HG03097 (cell line): Measurements from ENCODE around the gene FIGN.

Experiments
- ATAC-seq: cut with Tn5 transposase; IDR thresholded peaks from one replicate; pipeline ENCODE4 v1.9.1; 2021; ENCODE audit not compliant: unreplicated experiment, low FRiP score

Gene FIGN, protein sequence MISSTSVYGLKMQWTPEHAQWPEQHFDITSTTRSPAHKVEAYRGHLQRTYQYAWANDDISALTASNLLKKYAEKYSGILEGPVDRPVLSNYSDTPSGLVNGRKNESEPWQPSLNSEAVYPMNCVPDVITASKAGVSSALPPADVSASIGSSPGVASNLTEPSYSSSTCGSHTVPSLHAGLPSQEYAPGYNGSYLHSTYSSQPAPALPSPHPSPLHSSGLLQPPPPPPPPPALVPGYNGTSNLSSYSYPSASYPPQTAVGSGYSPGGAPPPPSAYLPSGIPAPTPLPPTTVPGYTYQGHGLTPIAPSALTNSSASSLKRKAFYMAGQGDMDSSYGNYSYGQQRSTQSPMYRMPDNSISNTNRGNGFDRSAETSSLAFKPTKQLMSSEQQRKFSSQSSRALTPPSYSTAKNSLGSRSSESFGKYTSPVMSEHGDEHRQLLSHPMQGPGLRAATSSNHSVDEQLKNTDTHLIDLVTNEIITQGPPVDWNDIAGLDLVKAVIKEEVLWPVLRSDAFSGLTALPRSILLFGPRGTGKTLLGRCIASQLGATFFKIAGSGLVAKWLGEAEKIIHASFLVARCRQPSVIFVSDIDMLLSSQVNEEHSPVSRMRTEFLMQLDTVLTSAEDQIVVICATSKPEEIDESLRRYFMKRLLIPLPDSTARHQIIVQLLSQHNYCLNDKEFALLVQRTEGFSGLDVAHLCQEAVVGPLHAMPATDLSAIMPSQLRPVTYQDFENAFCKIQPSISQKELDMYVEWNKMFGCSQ

DNA sequence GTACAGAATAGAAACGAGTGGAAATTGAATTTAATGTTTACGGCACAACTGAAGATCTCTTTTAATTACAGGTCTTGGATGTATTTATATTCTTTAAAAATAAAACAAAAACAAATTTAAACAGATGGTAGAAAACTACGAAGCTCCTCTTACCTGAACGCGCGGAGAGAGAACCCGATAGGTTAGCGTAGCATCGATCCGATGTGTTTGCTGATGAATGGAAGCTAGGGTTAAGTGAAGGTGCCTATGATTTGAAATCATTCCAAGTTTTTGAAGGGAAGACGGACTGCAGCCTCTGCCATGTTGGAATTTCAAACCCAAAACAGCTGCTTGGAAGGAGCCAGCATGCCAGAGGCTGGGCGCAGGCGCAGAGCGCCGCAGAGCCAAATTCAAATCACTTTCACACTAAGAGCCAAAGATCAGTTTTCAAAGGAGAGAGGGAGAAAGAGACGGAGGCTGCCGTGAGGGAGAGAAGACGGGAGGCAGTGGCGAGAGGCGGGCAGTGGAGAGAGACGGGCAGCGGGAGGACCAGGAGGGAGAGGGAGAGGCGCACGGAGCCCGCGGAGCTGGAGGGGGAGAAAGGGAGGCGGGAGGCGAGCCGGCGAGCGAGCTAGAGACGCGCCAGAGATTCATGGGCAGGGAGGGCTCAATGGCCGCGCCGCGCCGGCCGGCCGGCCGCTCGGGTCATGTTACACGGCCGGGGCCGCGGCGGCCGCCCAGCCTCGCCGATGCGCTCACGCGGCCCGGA is at the start of gene FIGN:
FIGN (minus strand) TSS at position 324 of the 748 bp plus-strand sequence. CDS start 1,081 bp downstream, outside the sequence.
- ATAC-seq: no peak

DNA sequence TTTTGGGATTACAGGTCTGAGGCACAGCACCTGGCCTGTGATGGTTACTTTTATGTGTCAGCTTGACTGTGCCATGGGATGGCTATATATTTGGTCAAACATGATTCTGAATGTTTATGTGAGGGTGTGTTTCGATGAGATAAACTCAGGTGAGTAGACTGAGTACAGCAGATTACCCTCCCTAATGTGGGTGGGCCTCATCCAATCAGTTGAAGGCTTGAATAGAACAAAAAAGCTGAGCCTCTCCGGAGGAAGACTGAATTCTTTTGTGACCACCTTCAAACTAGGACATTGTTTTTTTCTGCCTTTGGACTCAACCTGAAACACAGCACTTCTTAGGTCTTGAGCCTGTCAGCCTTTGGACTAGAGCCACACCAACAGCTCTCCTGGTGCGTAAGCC is 49.4 kb upstream of the FIGN start:
- ATAC-seq: no peak

DNA sequence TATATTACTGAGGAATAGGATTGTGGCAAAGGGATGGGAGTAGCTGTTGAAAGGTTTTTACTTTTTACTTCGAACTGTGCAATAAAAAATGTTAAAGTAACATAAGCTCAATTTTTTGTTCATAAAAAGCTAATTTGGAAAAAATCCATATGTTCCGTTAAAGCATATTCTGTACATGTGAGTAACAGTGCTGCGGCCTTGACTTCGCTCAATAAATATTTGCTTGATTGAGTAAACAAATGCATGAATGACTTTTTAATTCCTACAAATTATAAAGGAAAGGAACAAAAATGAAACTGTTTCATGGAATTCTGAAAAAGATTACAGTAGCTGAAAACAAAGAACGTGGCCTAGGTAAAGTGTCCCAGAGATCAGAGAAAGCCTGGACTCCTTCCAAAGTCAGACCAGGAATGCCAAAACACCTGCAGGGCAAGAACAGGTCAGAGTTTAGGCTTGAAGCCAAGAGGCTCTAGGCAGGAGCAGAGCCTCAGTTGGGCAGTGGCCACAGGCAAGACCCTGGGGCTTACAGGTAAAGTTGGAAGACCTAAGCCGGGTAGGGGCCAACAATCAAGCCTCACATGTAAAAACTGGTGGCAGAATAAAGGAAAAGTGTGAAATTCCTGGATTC is 44.3 kb upstream of the FIGN start:
- ATAC-seq: no peak

DNA sequence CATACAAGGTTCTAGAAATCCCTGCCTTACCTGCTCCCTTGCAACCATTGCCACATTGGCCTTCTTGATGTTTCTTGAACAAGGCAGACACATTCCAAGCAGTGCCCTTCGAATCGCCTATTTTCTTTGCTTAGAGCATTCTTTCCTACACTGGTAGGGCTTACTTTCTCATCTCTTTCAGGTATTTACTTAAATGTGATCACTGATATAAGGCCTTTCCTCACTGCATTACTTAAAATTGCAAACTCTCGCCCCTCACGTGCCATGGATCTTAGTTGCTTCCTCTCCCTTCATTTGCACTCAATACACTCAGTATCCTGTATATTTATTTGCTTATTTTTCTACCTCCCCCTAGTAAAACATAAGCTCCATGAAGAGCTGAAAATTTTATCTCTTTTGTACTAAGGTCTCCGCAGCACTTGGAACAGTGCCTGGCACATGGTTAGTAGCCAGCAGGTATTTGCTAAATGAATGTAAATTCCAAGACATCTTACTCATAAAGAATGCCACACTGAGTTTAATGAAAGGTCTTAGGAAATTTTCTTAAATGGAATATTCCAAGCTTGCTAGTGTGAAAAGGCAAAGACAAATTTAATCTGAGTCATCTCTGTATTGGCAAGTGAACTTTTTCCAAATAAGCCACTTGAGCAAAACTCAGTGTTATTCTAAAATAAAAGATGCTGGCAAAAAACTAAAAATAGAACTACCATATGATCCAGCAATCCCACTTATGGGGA is 42.4 kb upstream of the FIGN start:
- ATAC-seq: no peak

DNA sequence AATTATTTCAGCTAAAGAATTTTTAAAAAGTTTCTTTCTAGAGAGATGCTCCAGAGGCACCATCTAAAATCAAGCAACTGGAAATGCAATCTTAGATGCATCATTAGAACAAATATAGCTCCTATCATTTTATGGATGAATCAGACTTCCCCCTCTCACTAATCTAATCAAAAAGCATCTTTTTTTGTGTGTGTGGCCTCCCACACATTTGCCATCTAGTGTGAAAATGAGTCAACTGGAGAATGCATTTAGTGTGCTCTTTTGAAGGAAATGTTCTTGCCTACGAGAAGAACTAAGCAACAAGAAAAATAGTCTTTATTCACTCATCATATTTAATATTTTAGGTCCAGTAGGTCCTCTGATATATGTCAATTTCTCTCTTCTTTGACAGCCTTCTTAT is 39.5 kb upstream of the FIGN start:
- no peak for ATAC-seq

DNA sequence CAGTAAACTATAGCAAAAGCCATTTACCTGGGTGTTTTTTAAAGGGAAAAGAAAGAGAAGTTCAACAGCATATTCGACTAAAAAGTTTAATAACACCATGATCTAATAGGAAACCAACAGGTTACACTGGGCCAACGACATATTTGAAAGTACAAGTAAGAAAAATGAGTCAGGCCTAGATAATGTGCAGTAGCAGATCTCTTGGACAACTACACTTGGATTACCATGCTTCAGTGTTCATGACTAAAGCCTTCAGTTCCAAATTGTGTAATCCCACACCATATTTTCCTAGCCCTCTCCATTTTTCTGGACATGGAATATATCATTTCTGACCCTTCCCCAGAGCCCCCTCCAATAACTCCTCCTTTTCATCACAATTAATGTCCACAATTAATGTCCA is 39.1 kb upstream of the FIGN start:
- ATAC-seq: no peak

DNA sequence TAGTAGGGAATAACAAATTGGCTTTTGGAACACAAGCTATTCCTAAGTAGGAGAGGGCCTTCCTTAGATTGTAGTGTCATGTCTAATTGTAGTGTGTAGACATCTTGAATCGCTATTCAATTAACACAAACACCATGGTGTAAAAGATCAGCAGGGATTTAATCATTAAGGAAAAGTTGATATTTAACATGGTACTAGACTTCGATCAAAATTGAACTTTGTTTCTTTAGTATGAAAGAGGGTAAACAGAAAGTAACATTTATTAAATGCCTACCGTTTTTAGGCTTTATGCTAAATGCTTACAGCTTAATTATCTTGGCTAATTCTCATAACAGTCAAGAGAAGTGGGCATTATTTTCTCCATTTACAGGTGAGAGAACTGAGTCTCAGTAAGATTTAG is 37.5 kb upstream of the FIGN start:
- ATAC-seq: no peak

DNA sequence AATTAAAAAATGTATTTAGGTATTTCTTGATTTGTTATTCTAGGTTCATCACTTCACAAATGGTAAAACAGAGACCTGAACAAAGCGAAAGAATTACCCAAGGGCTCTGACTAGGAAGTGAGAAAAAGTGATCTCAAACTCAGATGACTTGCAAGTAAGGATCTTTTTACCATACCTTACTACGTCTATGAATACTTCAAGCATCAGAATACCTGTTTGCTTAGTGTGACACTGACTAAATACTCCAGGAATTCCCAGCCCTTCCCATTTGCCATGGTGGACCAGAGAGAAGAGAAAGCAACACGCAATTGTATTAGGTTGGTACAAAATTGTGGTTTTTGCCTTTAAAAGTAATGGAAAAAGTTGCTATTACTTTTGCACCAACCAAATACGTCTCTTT is 35.8 kb upstream of the FIGN start:
- no peak for ATAC-seq

DNA sequence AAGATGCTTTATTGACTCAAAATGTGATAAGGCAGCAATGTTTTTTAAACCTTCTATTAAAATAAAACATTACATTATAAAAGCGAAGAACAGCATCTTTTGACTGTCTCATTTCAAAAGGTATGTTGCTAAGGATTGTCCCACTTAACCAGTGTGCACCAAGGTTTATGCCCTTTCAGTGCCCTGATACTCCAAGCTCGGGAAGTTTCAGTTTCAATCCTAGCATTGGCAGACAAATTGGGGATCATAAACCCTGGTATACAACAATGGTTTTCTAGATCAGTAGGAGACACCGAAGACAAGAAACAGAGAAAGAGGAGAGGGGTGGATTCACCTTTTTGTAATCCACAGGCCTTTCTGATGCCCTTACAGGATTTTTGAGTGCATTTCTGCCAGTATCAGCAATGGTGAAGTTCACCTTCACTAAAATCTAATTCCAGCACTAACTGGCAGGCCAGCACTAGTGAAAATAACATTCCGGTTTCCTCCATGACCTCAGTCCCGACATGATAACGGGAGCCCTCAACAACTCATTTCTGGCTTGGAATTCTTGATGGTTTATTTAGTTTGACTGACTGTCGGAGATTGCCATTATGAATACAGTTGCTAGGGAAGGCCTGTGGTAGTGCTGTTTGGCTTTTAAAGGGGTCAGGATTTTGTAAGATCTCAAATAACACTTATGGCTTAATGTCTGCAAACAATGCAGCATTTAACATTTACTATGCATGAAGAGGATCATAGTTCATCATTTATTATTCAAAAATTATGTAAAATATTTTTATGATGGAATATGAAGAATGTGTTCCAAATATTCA is 33.3 kb upstream of the FIGN start:
- no peak for ATAC-seq

DNA sequence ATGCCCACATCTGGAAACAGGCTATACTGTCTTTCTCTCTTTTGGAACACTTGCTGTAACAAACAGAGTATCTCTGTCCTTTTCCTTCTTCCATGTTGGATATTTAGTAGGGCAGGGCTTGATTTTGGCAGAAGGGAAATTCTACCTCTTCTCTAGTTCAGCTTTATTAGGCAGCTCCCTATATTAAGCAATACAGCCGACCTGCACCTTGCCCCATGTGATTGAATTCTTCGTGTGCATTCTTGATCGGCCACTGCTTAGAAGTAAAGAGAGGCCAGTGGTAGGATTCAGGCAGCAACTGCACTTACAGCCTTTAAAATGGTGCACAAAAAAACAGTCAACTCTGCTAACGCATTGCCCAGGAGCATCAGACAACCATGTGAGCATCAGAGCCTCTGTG is 31.3 kb upstream of the FIGN start:
- ATAC-seq: no peak

DNA sequence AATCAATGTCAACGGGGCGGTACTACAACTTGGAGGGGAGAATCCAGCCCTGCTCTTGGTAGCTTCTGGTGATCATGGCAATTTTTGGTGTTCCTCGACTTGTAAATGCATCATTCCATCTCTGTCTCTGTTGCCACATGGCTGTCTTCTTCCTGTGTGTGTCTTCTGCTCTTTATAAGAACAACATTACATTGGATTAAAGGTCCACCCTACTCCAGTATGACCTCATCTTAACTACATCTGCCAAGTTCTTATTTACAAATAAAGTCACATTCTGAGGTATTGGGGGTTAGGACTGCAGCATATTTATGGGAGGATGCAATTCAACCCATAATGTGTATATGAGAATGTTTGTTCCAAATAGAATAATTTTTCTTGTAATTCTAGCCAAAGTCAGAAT is 28.8 kb upstream of the FIGN start:
- no peak for ATAC-seq

DNA sequence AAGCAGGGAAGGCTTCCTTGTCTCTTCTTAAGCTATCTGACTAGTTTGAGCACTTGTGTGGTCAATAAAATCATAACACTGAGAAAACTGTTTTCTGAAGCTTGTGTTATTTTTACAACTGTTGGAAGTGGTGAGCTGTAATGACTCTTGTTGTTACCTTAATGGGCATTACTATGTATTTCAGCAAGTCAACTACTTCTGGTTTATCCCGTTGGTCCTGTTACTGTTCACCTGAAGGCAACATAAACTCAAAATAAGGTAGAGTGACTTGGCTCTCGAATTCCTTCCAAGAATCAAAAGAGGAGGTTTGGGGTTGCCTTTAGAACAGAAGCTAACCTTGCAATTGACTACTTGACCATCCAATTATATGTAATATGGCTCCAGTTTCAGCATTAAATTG is 23.2 kb upstream of the FIGN start:
- ATAC-seq: no peak

DNA sequence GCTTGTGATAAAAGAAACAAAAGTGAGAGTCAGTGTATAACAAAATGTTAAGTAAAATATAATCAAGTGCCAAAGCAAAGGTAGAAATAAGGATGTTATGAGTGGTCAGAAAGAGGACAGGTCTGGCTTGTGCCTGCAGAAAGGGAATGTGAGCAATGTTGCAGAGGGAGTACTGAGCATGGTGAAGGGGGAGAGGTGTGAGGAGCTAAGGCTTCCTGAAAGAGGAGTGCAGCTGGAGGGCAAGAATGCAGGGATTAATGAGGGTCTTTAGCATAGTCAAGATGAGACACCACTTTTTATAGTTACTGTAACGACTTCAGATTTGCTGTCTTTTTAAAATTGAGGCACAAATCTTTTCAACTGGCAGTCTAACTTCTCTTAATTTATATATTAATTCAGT is 22.0 kb upstream of the FIGN start:
- ATAC-seq: no peak

DNA sequence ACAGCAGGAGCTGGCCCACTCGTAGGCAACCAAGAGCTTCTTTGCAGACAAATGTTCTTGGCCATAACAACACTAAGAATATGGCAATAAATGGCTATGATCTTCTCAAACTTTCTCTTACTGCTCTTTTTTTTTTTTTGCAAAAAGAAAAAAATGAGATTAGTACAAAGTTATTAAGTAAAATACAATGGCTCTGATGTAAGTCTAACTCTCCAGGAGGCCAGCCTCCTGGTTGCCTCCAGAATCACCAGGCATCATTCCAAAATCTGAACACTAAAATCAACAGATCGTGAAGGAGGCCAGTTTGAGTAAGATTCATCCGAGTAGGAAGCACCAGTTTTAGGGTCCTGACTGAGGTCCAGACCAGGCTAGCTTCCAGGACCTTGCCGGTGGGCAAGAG is 20.8 kb upstream of the FIGN start:
- ATAC-seq: no peak

DNA sequence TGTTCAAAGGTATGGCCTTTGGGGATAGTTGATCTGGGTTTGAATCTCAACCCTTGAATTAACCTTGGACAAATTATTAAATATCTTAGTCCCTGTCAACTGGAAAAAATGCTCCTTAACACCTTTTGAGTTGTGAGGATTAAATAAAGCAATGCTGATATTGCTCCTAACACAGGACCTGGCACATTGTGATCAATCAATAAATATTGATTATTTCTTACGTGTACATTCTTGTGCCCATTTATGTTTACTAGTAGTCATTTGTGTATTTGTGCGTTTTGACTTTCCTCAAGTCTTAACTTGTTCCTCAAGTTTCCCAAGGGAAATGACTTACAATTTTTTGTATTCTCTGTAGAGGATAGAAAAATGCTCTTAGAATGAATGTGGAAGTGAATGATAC is 19.6 kb upstream of the FIGN start:
- no peak for ATAC-seq

DNA sequence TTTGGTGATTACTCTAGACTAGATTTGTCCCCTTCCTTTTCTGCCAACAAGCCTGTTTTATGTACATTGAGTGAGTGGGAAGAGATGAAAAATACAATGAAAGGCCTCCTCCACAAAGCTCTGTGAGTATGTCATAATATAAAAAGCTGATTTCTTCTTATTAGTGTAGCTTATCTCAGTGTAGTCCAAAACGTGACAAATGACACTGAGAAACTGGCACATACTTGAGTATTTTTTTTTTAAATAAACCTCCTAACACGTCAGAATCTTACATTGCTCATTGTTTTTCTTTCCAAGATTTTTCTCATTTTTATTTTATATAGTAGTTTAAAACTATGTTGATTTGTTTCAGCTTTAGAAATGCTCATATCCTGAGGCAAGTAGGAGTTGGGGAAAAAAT is 17.9 kb upstream of the FIGN start:
- no peak for ATAC-seq

DNA sequence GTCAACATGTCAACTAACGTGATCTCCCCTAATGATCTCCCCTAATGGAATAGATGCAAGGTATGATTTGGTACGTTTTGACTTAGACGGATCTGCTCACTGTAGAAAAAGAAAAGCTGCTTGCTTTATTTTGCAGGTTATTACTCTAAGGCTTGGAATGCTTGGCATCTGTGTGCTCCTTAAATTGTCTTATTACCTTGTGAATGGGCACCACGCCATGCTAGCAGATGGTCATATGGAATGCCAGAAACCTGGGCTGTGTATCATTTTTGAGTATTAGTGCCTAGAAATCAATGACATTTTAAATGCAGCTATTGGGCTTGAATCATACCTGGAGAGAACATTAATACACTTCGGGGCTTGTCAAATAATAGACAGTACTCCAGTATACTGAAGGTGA is 16.5 kb upstream of the FIGN start:
- ATAC-seq: no peak

DNA sequence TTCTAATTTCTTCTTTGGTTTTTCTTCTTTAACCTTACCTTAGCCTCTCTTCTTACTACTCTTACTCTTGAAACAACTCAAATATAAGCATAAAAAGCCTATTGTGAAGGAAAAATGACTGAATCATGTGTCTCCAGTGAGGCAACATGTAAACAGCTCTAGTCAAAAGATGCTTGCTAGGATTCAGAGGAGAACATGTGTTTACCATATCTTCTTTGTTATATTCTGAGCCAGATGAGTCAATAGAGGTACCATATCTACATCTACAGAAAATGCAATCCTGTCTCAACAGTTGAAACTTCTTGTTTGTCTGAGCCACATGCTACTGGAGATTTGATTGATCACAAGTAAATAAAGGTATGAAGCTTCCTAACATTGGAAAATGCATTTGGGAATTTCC is 15.9 kb upstream of the FIGN start:
- ATAC-seq: no peak

DNA sequence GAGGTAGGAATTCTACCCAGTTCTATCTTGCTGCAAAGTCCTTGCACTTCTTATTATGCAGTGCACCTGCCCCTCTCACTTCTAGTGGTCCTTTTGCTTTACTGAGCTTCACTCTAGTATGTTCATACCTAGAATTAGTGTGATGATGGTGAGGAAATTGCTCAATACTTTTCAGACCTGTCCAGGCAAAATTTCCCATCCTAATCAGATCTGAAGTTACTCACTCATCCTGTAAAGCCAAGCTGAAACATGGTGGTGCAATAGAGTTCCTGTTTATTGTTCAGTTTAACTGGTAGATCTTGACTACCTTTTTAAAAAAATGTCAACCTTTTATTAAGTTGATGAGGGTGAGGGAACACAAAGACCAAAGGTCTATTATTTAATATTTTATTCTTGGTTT is 12.6 kb upstream of the FIGN start:
- no peak for ATAC-seq

DNA sequence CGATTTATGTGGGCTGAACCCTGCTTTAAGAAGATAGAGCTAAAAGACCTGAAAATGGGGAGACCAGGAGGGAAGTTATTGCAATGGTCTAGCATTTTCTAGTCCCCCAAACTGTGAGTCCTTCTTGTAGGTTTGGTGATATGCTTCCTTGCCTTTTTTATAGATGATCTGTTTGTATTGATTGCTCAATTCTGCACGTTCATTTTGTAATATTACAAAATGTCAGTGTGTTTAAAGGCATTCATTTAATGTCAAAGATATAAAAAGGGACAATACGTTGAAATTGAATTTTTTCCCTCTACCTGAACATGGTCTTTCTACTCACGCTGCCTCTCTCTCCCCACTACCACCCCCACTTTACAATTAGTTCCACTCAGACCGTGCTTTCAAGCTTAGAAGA is 5.6 kb upstream of the FIGN start:
- no peak for ATAC-seq
